ENCODE measurements around the gene ADM2. TPM values are rescaled to one million over a fixed set of nuclear protein-coding genes. Genes with fewer than 3 reads are reported as not detected.

The ADM2 gene
- polyA plus RNA-seq, 3 donors from 2014 or later: 0.38 TPM; not detected in 2

DNA sequence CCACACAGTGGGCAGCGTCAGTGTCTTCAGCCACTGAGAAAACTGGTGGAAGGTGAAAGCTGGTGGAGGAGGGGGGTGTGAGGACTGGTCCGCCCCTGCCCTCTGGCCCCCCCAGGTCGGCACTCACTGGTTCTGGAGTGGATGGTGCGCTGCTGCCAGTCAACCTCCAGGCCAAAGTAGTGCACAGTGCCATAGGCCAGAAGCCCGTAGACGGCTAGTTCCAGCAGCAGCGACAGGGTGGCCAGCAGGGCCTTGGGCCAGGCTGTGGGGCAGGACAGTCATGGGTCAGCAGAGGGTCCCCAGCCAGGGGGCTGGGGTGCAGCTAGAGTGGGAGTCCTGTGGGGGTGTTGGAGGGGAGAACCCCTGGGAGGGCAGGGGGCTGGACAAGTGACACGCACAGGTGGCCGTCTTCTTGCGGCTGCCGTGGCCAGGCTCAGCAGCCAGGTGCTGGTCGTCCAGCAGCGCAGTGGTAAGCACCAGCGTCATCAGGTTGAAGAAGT, 24.0 kb downstream of the ADM2 start:
- Mint-ChIP-seq H3K27ac (no peak overlapping the region), H3K27me3 (ENCODE audit: low read depth in 3 of 3) (peaks cover 3 to 7% (median 4%) of the 10 kb centered on the region in 3 donors), H3K4me3 (peak overlapping the region in 1 of 5 donors; percentile 8), H3K36me3 (no peaks in the 10 kb centered on the region), H3K9me3 (no peaks in the 10 kb centered on the region), H3K4me1 (peaks cover 19 to 23% of the 10 kb centered on the region in 2 donors)
- DNase-seq: no peak

DNA sequence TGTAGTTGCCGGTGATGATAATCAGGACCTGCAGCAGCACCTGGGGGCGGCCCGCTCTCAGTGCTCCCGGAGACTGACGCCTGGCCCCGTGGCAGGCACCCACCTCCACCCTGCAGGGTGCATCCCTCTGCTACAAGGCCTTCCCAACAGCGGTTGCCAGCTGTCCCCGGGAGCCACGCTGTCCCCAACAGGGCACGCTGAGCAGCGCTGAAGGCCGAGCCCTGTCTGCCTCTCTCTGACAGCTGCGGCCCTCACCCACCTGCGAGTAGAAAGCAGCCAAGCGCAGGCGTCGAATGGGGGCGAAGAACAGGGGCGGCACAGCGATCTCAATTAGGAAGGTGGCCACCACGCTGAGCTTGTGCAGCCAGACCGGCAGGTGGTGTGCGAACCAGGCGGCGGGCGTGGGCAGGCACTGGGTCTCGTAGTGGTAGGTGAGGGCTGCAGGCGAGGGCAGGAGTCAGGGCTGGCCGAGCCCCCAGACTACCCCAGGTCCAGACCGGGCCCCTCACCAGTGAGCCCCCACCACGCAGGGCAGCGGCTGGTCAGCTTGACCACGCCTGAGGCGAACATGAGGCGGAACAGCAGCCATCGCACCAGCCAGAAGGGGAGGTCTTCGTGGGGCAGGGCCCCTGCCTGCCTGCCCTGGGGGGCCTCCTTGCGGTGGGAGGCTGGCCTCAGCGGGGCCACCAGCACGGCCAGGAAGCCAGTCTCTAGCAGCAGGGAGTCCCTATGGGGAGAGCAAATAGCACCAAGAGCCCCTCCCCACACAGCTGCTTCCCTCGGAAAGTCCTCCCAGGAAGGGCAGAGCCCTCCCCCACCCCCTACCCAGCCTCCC, 24.6 kb downstream of the ADM2 start:
- Mint-ChIP-seq H3K27ac (peak overlapping the region in 1 of 6 donors; percentile 16), H3K27me3 (ENCODE audit: low read depth in 3 of 3) (peaks cover 3 to 7% (median 4%) of the 10 kb centered on the region in 3 donors), H3K4me1 (peaks cover 19 to 23% of the 10 kb centered on the region in 2 donors)

DNA sequence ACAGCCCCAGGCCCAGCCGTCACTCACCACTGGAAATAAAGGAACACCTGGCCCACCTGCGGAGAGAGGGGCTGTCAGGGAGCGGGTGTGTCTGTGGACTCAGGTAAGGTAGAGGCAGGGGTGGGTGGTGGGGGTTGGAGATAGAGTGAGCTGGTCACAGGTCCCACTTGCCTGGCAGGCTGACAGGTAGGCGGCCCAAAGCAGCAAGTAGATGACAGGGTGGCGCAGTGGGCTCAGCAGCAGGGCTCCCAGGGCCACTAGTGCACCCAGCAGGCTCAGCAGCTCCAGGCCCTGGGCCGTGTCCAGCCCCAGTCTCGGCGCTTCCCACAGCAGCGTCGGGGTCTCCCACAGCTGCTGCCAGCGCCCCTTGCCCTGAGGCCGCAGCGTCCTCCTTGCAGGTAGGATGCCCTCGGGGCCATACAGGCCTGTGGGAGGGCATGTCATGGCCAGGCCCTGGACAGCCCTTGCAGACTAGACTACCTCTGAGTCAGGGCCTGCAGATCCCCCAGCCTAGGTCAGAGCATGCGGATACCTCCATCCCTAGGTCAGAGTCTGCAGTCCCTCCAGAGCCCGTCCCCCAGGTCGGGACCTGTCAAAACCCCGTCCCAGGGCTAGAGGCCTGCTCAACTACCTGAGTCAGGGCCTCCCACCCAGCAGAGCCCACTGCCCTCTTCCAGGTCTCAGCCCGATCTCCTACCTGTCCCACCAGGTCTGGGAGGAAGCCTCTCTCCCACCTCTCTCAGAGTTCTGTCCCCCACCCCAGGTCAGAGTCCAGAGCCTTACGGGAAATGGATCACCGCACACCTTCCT, 25.5 kb downstream of the ADM2 start:
- Mint-ChIP-seq H3K36me3 (no peaks in the 10 kb centered on the region), H3K27ac (peak overlapping the region; percentile 80 to 96 (median 92)), H3K4me1 (peaks cover 19 to 23% of the 10 kb centered on the region in 2 donors), H3K9me3 (no peaks in the 10 kb centered on the region), H3K27me3 (ENCODE audit: low read depth in 3 of 3) (peaks cover 3 to 7% (median 4%) of the 10 kb centered on the region in 3 donors), H3K4me3 (peak overlapping the region; percentile 85 to 93 (median 91))
- no peak for DNase-seq

More for the DNA sequence above, 24.6 kb downstream of the ADM2 start:
- Mint-ChIP-seq H3K9me3 (no peaks in the 10 kb centered on the region), H3K4me3 (peak overlapping the region in 4 of 5 donors; percentile 32 to 93 (median 92)), H3K36me3 (no peaks in the 10 kb centered on the region)
- no peak for DNase-seq

DNA sequence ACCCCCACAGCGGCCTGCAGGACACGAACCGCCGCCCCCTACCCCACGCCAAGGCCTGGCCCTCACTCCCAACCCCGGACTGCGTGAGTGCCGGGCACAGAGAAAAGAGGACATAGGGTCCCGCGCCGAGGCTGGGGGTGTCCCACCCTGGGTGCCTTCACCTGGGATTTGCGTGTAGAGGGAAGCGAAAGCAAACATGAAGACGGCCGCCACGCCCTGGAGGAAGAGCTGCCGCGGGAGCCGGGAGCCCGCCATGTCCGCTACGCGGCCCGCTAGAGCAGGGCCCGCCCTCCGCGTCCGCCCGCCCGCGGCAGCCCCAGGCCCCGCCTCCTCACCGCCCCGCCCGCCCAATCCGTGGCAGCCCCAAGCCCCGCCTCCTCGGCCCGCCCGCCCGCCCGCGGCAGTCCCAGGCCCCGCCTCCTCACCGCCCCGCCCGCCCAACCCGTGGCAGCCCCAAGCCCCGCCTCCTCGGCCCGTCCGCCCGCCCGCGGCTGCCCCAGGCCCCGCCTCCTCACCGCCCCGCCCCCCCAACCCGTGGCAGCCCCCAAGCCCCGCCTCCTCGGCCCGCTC, 26.2 kb downstream of the ADM2 start, which contains the start of gene LMF2:
Gene LMF2 (minus strand): TSS at position 282 of the 570 bp plus-strand sequence. CDS start 27 bp downstream, at position 255.
- peak; percentile 86 to 92 (median 89) for DNase-seq
- H3K9me3 Mint-ChIP-seq: no peaks in the 10 kb centered on the region
- peaks cover 19 to 23% of the 10 kb centered on the region in 2 donors for H3K4me1 Mint-ChIP-seq
- no peaks in the 10 kb centered on the region for H3K36me3 Mint-ChIP-seq
- peak within 1 kb of the TSS; percentile 94 to 99 (median 97) for H3K27ac Mint-ChIP-seq
- peaks cover 3 to 7% (median 4%) of the 10 kb centered on the region in 3 donors for H3K27me3 Mint-ChIP-seq (ENCODE audit: low read depth in 3 of 3)
- H3K4me3 Mint-ChIP-seq: peak within 1 kb of the TSS; percentile 92 to 95 (median 94)

DNA sequence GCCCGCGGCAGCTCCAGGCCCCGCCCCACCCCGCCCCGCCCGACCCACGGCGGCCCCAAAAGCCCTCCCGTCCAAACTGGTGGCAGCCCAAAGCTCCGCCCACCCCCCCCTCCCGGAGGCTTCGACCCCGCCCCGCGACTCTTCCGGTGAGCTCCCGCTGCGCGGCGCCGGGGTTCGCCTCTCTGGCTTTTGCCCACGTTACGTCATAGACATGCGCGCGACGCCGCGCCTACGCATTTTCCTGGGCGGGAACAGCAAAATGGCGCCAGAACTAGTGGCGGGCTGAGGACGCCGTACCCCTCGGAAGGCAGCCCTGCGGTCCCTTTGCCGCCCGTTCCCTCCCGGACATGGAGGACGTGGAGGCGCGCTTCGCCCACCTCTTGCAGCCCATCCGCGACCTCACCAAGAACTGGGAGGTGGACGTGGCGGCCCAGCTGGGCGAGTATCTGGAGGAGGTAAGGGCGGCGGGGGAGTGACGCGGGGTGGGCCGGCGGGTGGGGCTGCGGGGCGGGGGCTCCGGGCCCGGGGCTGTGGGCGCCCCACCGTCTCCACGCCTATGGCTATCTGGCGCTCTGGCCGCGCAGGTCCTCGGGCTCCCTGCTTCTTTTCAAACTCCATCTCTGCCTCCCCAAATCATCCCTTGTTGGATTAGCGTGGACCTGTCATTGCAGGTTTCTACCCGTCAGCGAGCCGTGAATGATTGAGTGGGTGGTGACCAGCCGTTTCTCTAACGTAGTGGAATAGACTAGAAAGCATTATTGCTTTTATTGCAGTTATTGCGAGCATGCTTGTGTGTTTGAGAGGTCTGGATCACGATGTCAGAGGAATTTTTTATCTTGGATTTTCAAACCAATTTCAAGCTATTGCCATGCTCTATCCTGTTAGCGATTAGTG, 26.9 kb downstream of the ADM2 start, which contains the start of gene NCAPH2:
Gene NCAPH2 (plus strand): TSS at position 234 of the 894 bp plus-strand sequence. CDS start 114 bp downstream, at position 348.
- Mint-ChIP-seq H3K4me1 (peaks cover 19 to 23% of the 10 kb centered on the region in 2 donors), H3K27ac (peak within 1 kb of the TSS; percentile 94 to 99 (median 97)), H3K4me3 (peak within 1 kb of the TSS; percentile 92 to 95 (median 94)), H3K36me3 (no peaks in the 10 kb centered on the region), H3K27me3 (ENCODE audit: low read depth in 3 of 3) (peaks cover 3 to 7% (median 4%) of the 10 kb centered on the region in 3 donors), H3K9me3 (no peaks in the 10 kb centered on the region)
- DNase-seq: peak; percentile 96 to 98 (median 97)

DNA sequence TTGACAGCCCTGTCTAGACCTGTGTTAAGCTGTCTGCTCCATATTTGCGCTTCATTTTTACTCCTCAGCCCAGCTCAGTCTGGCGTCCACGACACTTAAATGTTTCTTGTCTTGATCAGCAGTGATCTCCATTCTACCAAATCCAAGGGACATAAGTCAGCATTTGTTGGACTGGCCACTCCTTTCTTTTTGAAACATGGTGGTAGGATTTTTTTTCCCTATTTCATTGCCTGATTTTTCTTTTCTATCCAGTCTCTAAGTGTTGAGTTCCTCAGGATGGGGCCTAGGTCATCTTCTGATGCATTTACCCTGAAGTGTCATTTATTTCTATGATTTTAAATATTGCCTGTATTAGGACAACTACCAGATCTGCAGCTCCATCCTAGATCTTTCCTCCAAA, 27.6 kb downstream of the ADM2 start:
- Mint-ChIP-seq H3K27ac (peak overlapping the region; percentile 94 to 99 (median 97)), H3K4me1 (peaks cover 19 to 23% of the 10 kb centered on the region in 2 donors), H3K36me3 (no peaks in the 10 kb centered on the region), H3K27me3 (ENCODE audit: low read depth in 3 of 3) (peaks cover 3 to 7% (median 4%) of the 10 kb centered on the region in 3 donors), H3K9me3 (no peaks in the 10 kb centered on the region), H3K4me3 (peak overlapping the region; percentile 92 to 95 (median 94))
- no peak for DNase-seq

DNA sequence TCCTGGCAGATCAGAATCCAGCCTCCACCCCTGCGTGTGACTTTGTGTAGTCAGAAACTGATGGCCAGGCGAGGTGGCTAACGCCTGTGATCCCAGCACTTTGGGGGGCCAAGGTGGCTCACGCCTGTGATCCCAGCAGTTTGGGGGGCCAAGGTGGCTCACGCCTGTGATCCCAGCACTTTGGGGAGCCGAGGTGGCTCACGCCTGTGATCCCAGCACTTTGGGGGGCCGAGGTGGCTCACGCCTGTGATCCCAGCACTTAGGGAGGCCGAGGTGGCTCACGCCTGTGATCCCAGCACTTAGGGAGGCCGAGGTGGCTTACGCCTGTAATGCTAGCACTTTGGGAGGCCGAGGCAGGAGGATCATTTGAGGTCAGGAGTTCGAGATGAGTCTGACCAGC, 31.8 kb downstream of the ADM2 start:
- Mint-ChIP-seq H3K27ac (no peak overlapping the region), H3K4me3 (no peak overlapping the region), H3K36me3 (no peaks in the 10 kb centered on the region), H3K27me3 (ENCODE audit: low read depth in 3 of 3) (peaks cover 2 to 8% (median 7%) of the 10 kb centered on the region in 3 donors), H3K4me1 (peaks cover 17 to 19% of the 10 kb centered on the region in 2 donors), H3K9me3 (no peaks in the 10 kb centered on the region)
- DNase-seq: no peak

DNA sequence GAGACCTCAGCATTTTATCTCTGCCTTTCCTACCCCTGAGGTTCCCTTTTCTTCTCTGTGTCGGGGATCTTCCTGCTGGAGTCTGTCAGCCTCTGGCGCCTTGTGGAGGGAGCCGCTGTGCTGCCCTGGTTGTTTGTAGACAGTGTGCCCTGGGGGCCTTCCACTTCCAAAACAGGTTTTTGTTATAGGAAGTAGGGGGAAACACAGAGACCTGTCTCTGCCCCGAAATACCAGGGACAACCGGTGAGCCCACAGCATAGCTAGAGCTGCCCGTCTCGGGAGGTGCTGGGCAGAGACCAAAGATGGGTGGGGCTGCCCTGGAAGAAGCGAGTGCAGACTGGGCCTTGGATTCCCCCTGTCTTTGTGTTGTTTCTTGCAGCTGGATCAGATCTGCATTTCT, 34.7 kb downstream of the ADM2 start:
- DNase-seq: no peak
- Mint-ChIP-seq H3K4me3 (no peak overlapping the region), H3K36me3 (no peaks in the 10 kb centered on the region), H3K27me3 (ENCODE audit: low read depth in 3 of 3) (peaks cover 3 to 7% (median 4%) of the 10 kb centered on the region in 3 donors), H3K27ac (no peak overlapping the region), H3K9me3 (no peaks in the 10 kb centered on the region), H3K4me1 (peaks cover 0 to 6% of the 10 kb centered on the region in 2 donors)

DNA sequence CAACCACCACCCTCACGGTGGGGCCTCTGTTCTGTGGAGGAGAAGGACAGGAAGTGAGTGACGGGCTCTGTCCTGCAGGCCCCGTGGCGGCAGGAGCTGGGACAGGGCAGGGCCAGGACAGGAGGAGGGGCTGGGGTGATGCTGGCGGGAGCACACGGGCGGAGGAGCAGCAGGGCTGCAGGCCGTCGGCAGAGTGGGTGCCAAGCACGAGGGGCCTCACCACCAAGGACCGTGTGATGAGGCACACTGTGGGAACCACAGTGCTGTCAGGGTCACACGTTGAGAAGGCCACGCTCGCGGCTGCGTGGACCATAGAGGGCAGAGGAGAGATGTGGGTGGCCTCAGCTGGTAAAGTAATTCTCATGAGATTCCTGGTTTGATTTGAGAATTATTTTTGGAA, 35.5 kb downstream of the ADM2 start:
- no peak overlapping the region for H3K27ac Mint-ChIP-seq
- H3K4me1 Mint-ChIP-seq: peaks cover 0 to 6% of the 10 kb centered on the region in 2 donors
- no peak for DNase-seq
- H3K27me3 Mint-ChIP-seq (ENCODE audit: low read depth in 3 of 3): peaks cover 4 to 7% (median 4%) of the 10 kb centered on the region in 3 donors
- H3K9me3 Mint-ChIP-seq: no peaks in the 10 kb centered on the region
- no peak overlapping the region for H3K4me3 Mint-ChIP-seq
- H3K36me3 Mint-ChIP-seq: no peaks in the 10 kb centered on the region

DNA sequence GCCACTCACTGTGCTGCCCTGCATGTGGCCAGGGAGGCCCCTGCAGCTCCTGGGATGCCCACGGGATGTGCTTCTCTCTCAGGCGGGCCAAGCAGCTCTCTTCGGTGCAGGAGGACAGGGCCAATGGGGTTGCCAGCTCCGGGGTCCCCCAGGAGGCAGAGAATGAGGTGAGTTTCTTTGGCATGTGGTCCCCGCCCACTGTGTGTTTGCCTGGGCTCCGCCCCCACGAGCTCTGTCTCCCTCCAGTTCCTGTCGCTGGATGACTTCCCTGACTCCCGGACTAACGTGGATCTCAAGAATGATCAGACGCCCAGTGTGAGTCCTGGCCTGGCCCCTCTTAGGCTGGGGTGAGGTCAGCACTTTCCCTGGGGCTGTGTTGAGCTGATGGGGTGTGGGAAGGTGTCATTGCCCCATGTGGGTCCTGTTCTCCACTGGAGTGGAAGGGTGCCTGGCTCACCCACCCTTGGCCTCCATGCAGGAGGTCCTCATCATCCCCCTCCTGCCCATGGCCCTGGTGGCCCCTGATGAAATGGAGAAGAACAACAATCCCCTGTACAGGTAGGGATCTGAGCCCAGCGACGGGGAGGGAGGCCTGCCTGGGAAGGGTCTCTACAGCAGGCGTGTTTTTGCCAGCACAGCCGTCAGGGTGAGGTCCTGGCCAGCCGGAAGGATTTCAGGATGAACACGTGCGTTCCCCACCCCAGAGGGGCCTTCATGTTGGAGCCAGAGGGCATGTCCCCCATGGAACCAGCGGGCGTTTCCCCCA, 36.3 kb downstream of the ADM2 start:
- H3K27me3 Mint-ChIP-seq (ENCODE audit: low read depth in 3 of 3): peaks cover 4 to 7% (median 5%) of the 10 kb centered on the region in 3 donors
- H3K4me1 Mint-ChIP-seq: peaks cover 0 to 6% of the 10 kb centered on the region in 2 donors
- DNase-seq: no peak
- no peaks in the 10 kb centered on the region for H3K36me3 Mint-ChIP-seq
- no peak overlapping the region for H3K27ac Mint-ChIP-seq
- H3K4me3 Mint-ChIP-seq: no peak overlapping the region
- no peaks in the 10 kb centered on the region for H3K9me3 Mint-ChIP-seq

DNA sequence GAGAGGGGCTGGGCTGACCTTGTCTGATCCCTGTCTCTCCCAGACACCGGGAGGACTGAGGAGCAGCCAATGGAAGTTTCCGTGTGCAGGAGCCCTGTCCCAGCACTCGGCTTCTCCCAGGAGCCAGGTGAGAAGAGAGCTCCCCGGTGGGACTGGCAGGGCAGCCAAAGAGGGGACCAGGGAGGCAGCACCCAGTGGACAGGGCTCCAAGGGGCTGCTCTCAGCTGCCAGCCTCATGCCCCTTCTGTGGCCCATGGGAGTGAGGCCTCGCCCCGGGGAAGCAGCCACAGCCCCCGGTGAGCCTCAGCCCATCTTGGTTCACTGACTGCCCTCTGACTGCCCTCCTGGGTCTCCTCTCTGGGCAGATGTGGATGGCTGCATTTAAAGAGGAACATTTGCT, 37.3 kb downstream of the ADM2 start:
- Mint-ChIP-seq H3K4me1 (peaks cover 0 to 6% of the 10 kb centered on the region in 2 donors), H3K27me3 (ENCODE audit: low read depth in 3 of 3) (peaks cover 4 to 10% (median 5%) of the 10 kb centered on the region in 3 donors), H3K4me3 (no peak overlapping the region), H3K27ac (no peak overlapping the region), H3K9me3 (no peaks in the 10 kb centered on the region), H3K36me3 (no peaks in the 10 kb centered on the region)
- no peak for DNase-seq

DNA sequence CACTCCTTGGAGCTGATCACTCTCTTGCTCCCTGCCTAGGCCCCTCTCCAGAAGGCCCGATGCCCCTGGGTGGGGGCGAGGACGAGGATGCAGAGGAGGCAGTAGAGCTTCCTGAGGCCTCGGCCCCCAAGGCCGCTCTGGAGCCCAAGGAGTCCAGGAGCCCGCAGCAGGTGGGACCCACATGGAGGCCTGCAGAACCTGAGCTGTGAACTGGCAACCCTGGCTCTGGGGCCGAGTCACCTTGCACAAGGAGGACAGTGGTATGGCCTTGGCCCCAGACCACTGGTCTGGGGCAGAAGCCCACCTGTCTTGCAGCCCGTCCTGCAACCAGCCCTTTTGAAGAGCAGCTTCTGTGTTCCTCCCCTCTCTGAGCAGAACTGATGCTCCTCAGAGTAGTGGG, 37.8 kb downstream of the ADM2 start:
- no peak overlapping the region for H3K4me3 Mint-ChIP-seq
- no peaks in the 10 kb centered on the region for H3K9me3 Mint-ChIP-seq
- no peaks in the 10 kb centered on the region for H3K36me3 Mint-ChIP-seq
- H3K4me1 Mint-ChIP-seq: peaks cover 0 to 6% of the 10 kb centered on the region in 2 donors
- no peak overlapping the region for H3K27ac Mint-ChIP-seq
- DNase-seq: no peak
- H3K27me3 Mint-ChIP-seq (ENCODE audit: low read depth in 3 of 3): peaks cover 4 to 10% (median 5%) of the 10 kb centered on the region in 3 donors
